Activated T-cell treated with anti-CD3 and anti-CD28 coated beads, Interleukin-2, amount 50 U/mL, for 4 hours (primary cell): ENCODE measurements around the gene LGR4. TPM values are rescaled to one million over a fixed set of nuclear protein-coding genes. Genes with fewer than 3 reads are reported as not detected.

Source experiments
- ATAC-seq, 2 donors: fragments of 200-7000 bp; cut with Tn5 transposase; one replicate each; pipeline ENCODE4 v1.10.0; 2021
- DNase-seq: peaks from one replicate; pipeline ENCODE4 v3.0.0-alpha.2; 2020
- H3K27me3 Mint-ChIP-seq: one replicate; pipeline ENCODE4 v1.8.0; 2021; ENCODE audit warnings: low read depth, mixed read lengths
- H3K36me3 Mint-ChIP-seq: one replicate; pipeline ENCODE4 v1.8.0; 2022; ENCODE audit warnings: mixed read lengths; ENCODE audit not compliant: insufficient read depth
- H3K4me1 Mint-ChIP-seq: one replicate; pipeline ENCODE4 v1.8.0; 2021; ENCODE audit warnings: low read depth, mixed read lengths
- H3K4me3 Mint-ChIP-seq: one replicate; pipeline ENCODE4 v1.8.0; 2021; ENCODE audit warnings: mild to moderate bottlenecking, moderate library complexity, mixed read lengths
- H3K9me3 Mint-ChIP-seq: one replicate; pipeline ENCODE4 v1.8.0; 2021; ENCODE audit warnings: mixed read lengths
- total RNA-seq, 3 donors: library from RNA; stranded (reverse); gene quantifications; one replicate each; pipeline ENCODE4 v1.2.1, GENCODE V29; 2021

LGR4 gene
- total RNA-seq, 3 donors from 2014 or later: 0.21 to 0.61 (median 0.57) TPM

GRCh38 chr11:27438595-27438981 lies 34.0 kb downstream of the LGR4 start:
- no peaks in the 10 kb centered on the region for H3K36me3 Mint-ChIP-seq
- no peak for DNase-seq
- H3K4me3 Mint-ChIP-seq: no peak overlapping the region
- ATAC-seq: no peak
- no peaks in the 10 kb centered on the region for H3K9me3 Mint-ChIP-seq
- H3K27me3 Mint-ChIP-seq: peaks cover 11% of the 10 kb centered on the region
- no peaks in the 10 kb centered on the region for H3K4me1 Mint-ChIP-seq

GRCh38 chr11:27437829-27438594 lies 34.6 kb downstream of the LGR4 start:
- DNase-seq (no peak), ATAC-seq (no peak)
- Mint-ChIP-seq H3K9me3 (no peaks in the 10 kb centered on the region), H3K4me1 (no peaks in the 10 kb centered on the region), H3K36me3 (no peaks in the 10 kb centered on the region), H3K27me3 (peaks cover 11% of the 10 kb centered on the region), H3K4me3 (no peak overlapping the region)

GRCh38 chr11:27436916-27437315 lies 35.7 kb downstream of the LGR4 start:
- H3K27me3 Mint-ChIP-seq: peaks cover 11% of the 10 kb centered on the region
- H3K4me3 Mint-ChIP-seq: no peak overlapping the region
- H3K4me1 Mint-ChIP-seq: no peaks in the 10 kb centered on the region
- H3K9me3 Mint-ChIP-seq: no peaks in the 10 kb centered on the region
- no peaks in the 10 kb centered on the region for H3K36me3 Mint-ChIP-seq
- DNase-seq: no peak
- no peak for ATAC-seq

- H3K9me3 Mint-ChIP-seq: no peaks in the 10 kb centered on the region
- no peaks in the 10 kb centered on the region for H3K4me1 Mint-ChIP-seq
- no peaks in the 10 kb centered on the region for H3K36me3 Mint-ChIP-seq
- no peak for DNase-seq
- no peak overlapping the region for H3K4me3 Mint-ChIP-seq
- no peak for ATAC-seq
- peaks cover 3% of the 10 kb centered on the region for H3K27me3 Mint-ChIP-seq
Observed at GRCh38 chr11:27433742-27434141, 38.8 kb downstream of the LGR4 start.

- peaks cover 3% of the 10 kb centered on the region for H3K27me3 Mint-ChIP-seq
- no peaks in the 10 kb centered on the region for H3K9me3 Mint-ChIP-seq
- H3K4me3 Mint-ChIP-seq: no peak overlapping the region
- DNase-seq: no peak
- ATAC-seq: no peak
- H3K36me3 Mint-ChIP-seq: no peaks in the 10 kb centered on the region
- no peaks in the 10 kb centered on the region for H3K4me1 Mint-ChIP-seq
Observed at GRCh38 chr11:27431808-27432207, 40.8 kb downstream of the LGR4 start.

- Mint-ChIP-seq H3K4me1 (no peaks in the 10 kb centered on the region), H3K27me3 (peaks cover 3% of the 10 kb centered on the region), H3K36me3 (no peaks in the 10 kb centered on the region), H3K4me3 (no peak overlapping the region), H3K9me3 (no peaks in the 10 kb centered on the region)
- DNase-seq: no peak
- ATAC-seq: no peak
Observed at GRCh38 chr11:27429761-27430393, 42.7 kb downstream of the LGR4 start.

GRCh38 chr11:27427183-27427980 lies 45.2 kb downstream of the LGR4 start:
- Mint-ChIP-seq H3K4me3 (no peak overlapping the region), H3K4me1 (no peaks in the 10 kb centered on the region), H3K9me3 (no peaks in the 10 kb centered on the region), H3K27me3 (no peaks in the 10 kb centered on the region), H3K36me3 (no peaks in the 10 kb centered on the region)
- DNase-seq (no peak), ATAC-seq (no peak)

GRCh38 chr11:27425814-27426213 lies 46.8 kb downstream of the LGR4 start:
- no peak overlapping the region for H3K4me3 Mint-ChIP-seq
- ATAC-seq (no peak), DNase-seq (no peak)
- H3K9me3 Mint-ChIP-seq: no peaks in the 10 kb centered on the region
- H3K4me1 Mint-ChIP-seq: no peaks in the 10 kb centered on the region
- H3K27me3 Mint-ChIP-seq: no peaks in the 10 kb centered on the region
- no peaks in the 10 kb centered on the region for H3K36me3 Mint-ChIP-seq

GRCh38 chr11:27423125-27423524 lies 49.5 kb downstream of the LGR4 start:
- no peak for ATAC-seq
- DNase-seq: no peak
- Mint-ChIP-seq H3K9me3 (no peaks in the 10 kb centered on the region), H3K4me1 (no peaks in the 10 kb centered on the region), H3K36me3 (no peaks in the 10 kb centered on the region), H3K4me3 (no peak overlapping the region), H3K27me3 (no peaks in the 10 kb centered on the region)

GRCh38 chr11:27421819-27422494 lies 50.6 kb downstream of the LGR4 start:
- Mint-ChIP-seq H3K4me1 (no peaks in the 10 kb centered on the region), H3K36me3 (no peaks in the 10 kb centered on the region)
- no peak for DNase-seq

GRCh38 chr11:27420722-27421572 lies 51.6 kb downstream of the LGR4 start:
- Mint-ChIP-seq H3K4me3 (no peak overlapping the region), H3K36me3 (no peaks in the 10 kb centered on the region), H3K4me1 (no peaks in the 10 kb centered on the region), H3K27me3 (no peaks in the 10 kb centered on the region), H3K9me3 (no peaks in the 10 kb centered on the region)
- no peak for ATAC-seq
- no peak for DNase-seq

More at GRCh38 chr11:27421819-27422494, 50.6 kb downstream of the LGR4 start:
- H3K9me3 Mint-ChIP-seq: no peaks in the 10 kb centered on the region
- no peak overlapping the region for H3K4me3 Mint-ChIP-seq
- H3K27me3 Mint-ChIP-seq: no peaks in the 10 kb centered on the region
- no peak for ATAC-seq

- Mint-ChIP-seq H3K4me1 (no peaks in the 10 kb centered on the region), H3K27me3 (no peaks in the 10 kb centered on the region), H3K36me3 (no peaks in the 10 kb centered on the region), H3K9me3 (no peaks in the 10 kb centered on the region), H3K4me3 (no peak overlapping the region)
- DNase-seq (no peak), ATAC-seq (no peak)
Observed at GRCh38 chr11:27420217-27420616, 52.4 kb downstream of the LGR4 start.

- DNase-seq: no peak
- no peak overlapping the region for H3K4me3 Mint-ChIP-seq
- no peaks in the 10 kb centered on the region for H3K4me1 Mint-ChIP-seq
- H3K27me3 Mint-ChIP-seq: peaks cover under 1% of the 10 kb centered on the region
- no peaks in the 10 kb centered on the region for H3K9me3 Mint-ChIP-seq
- H3K36me3 Mint-ChIP-seq: no peaks in the 10 kb centered on the region
- ATAC-seq: no peak
Observed at GRCh38 chr11:27418356-27418755, 54.2 kb downstream of the LGR4 start.
